K562 (cell line): Measurements from ENCODE around the gene CNPY4. TPM values are rescaled to one million over a fixed set of nuclear protein-coding genes. Genes with fewer than 3 reads are reported as not detected.

ENCODE experiments used
- ATAC-seq: fragments of 200-7000 bp; cut with Tn5 transposase; 3 replicates; pipeline ENCODE4 v1.9.1; 2020; ENCODE audit warnings: moderate library complexity
- BruUV-seq: library from RNA; stranded (reverse); fragments of 400-500 nt; replicated peaks from 2 replicates; lab custom pipeline; 2021; lab: Mats Ljungman, UMichigan
- CTCF ChIA-PET: fragments of 300-600 bp; formaldehyde crosslinking; extraction: SDS; loops from one replicate; lab custom pipeline; 2021; ENCODE audit warnings: low intra/inter-chr PET ratio; lab: Yijun Ruan, JAX
- POLR2A ChIA-PET: fragments of 300-600, 350-650 bp; sonication (Branson Sonifier 250); formaldehyde crosslinking; extraction: SDS; loops from one replicate; lab custom pipeline; 2021; ENCODE audit warnings: antibody characterized with exemption, inconsistent platforms; lab: Yijun Ruan, JAX
- DNase-seq, 4 experiments: peaks; one replicate each; pipeline versions ENCODE4 v3.0.0 to v3.0.0-alpha.2; 2011 to 2018; ENCODE audit warnings: low spot score in 3 of 4, mixed read lengths in 3 of 4; ENCODE audit errors: extremely low read depth in 1 of 4
- FAIRE-seq: peaks from 2 replicates; lab custom pipeline; 2011; peaks lifted over from hg19 to GRCh38; lab: Jason Lieb, UNC
- H2AFZ ChIP-seq: 2 replicates; pipeline ENCODE4 v1.6.0; 2011; ENCODE audit warnings: low read depth, low read length, control low read depth, inconsistent platforms
- H3K27ac ChIP-seq: fragments of 200-600 bp; 3 replicates; pipeline ENCODE4 v1.8.0; 2011; ENCODE audit warnings: low read depth, mild to moderate bottlenecking, control low read depth, inconsistent platforms, low read length, moderate library complexity, mixed read lengths; ENCODE audit errors: extremely low read depth
- H3K27me3 ChIP-seq, 2 experiments: fragments of 300-600 bp in 1 of 2; 2 replicates in 1 of 2; 3 replicates in 1 of 2; pipeline versions ENCODE4 v1.6.0 to v1.8.0; 2011; ENCODE audit warnings: inconsistent platforms in 2 of 2, low read length in 2 of 2, mild to moderate bottlenecking in 1 of 2, mixed read lengths in 1 of 2, moderate library complexity in 1 of 2; ENCODE audit not compliant: control insufficient read depth in 2 of 2, insufficient read depth in 2 of 2
- H3K36me3 ChIP-seq: fragments of 300-600 bp; 3 replicates; pipeline ENCODE4 v1.8.0; 2011; ENCODE audit warnings: mild to moderate bottlenecking, low read length, inconsistent platforms; ENCODE audit not compliant: control insufficient read depth, insufficient read depth
- H3K4me1 ChIP-seq, 2 experiments: fragments of 200-600 bp in 1 of 2; replicated peaks in 1 of 2; 2 replicates in 1 of 2; 3 replicates in 1 of 2; pipeline versions ENCODE4 v1.5.1 to v1.8.0; 2011; ENCODE audit warnings: inconsistent platforms in 2 of 2, low read length in 2 of 2, mild to moderate bottlenecking in 1 of 2, mixed read lengths in 1 of 2, moderate library complexity in 1 of 2; ENCODE audit not compliant: control insufficient read depth in 2 of 2, insufficient read depth in 2 of 2
- H3K4me2 ChIP-seq: 2 replicates; pipeline ENCODE4 v1.6.1; 2011; ENCODE audit warnings: low read length, control low read depth, inconsistent platforms, mixed read lengths; ENCODE audit not compliant: insufficient read depth
- H3K4me3 ChIP-seq: fragments of 200-600 bp; sonication (generic), shearing (Covaris generic); 2 replicates; pipeline ENCODE4 v1.5.1; 2016; ENCODE audit warnings: control low read depth, inconsistent platforms
- H3K79me2 ChIP-seq: fragments of 200-600 bp; 3 replicates; pipeline ENCODE4 v1.8.0; 2011; ENCODE audit warnings: low read length, inconsistent platforms; ENCODE audit not compliant: control insufficient read depth, insufficient read depth
- H3K9ac ChIP-seq, 2 experiments: 2 replicates each; pipeline versions ENCODE4 v1.6.0 to v1.6.1; 2011; ENCODE audit warnings: low read depth in 2 of 2, low read length in 2 of 2, control low read depth in 1 of 2, inconsistent platforms in 1 of 2, mild to moderate bottlenecking in 1 of 2, mixed read lengths in 1 of 2; ENCODE audit not compliant: insufficient read depth in 1 of 2
- H3K9me1 ChIP-seq: one replicate; pipeline ENCODE4 v1.6.0; 2011; ENCODE audit warnings: inconsistent platforms, mild to moderate bottlenecking, low read length, moderate library complexity; ENCODE audit not compliant: control insufficient read depth, insufficient read depth
- H3K9me3 ChIP-seq: replicated peaks from 2 replicates; pipeline ENCODE4 v1.5.1; 2011; ENCODE audit warnings: low read depth, low read length, inconsistent platforms; ENCODE audit not compliant: control insufficient read depth, insufficient read depth
- H4K20me1 ChIP-seq: replicated peaks from 2 replicates; pipeline ENCODE4 v1.6.1; 2011; ENCODE audit warnings: low read length, inconsistent platforms, mixed read lengths; ENCODE audit not compliant: control insufficient read depth, insufficient read depth
- RHOXF2B ChIP-seq: fragments of 250-450 bp; sonication (Bioruptor Pico); conservative IDR thresholded peaks from 2 replicates; pipeline ENCODE4 v1.5.1; 2021
- SRSF9 ChIP-seq: fragments of 200-400 bp; formaldehyde crosslinking; IDR thresholded peaks from 2 replicates; pipeline ENCODE4 v1.6.1; 2017; ENCODE audit warnings: low read depth, low read length, borderline replicate concordance
- ZNF324 ChIP-seq: fragments of 250-450 bp; sonication (Bioruptor Pico); IDR thresholded peaks from 2 replicates; pipeline ENCODE4 v1.4.0; 2020; ENCODE audit warnings: mild to moderate bottlenecking
- ZNF668 ChIP-seq: fragments of 250-450 bp; sonication (Bioruptor Pico); IDR thresholded peaks from 2 replicates; pipeline ENCODE4 v1.8.0; 2022; ENCODE audit warnings: mild to moderate bottlenecking, inconsistent platforms
- WGBS: fragments of 100-300 bp; shearing (Covaris generic); methylation state at CpG from one replicate; pipeline ENCODE4 v1.1.6; 2016; ENCODE audit warnings: low coverage, mixed read lengths; ENCODE audit not compliant: insufficient coverage; ENCODE audit errors: missing lambda C conversion rate; 5-methylcytosine and 5-hydroxymethylcytosine counted together
- in situ Hi-C: fragments of 300-500 bp; cut with MboI; formaldehyde crosslinking; loops from 4 replicates; pipeline ENCODE4 v1.15.0; 2018; ENCODE audit warnings: inconsistent platforms, mixed read lengths
- intact Hi-C: fragments of 100-400 bp; cut with micrococcal nuclease; formaldehyde crosslinking; loops from 2 replicates; pipeline ENCODE4 v1.14.2; 2022
- polyA plus RNA-seq, 8 experiments: library from polyadenylated mRNA; depleted of rRNA in 4 of 8; stranded (reverse) in 5 of 8; unstranded in 3 of 8; fragments of >200 nt; fragmentation: Nextera tagmentation in 2 of 8; fragmentation: Illumina TruSeq in 1 of 8; extraction: Ambion mirVana in 2 of 8; extraction: Trizol in 1 of 8; gene quantifications; 2 replicates each; pipeline versions ENCODE4 v1.2.1 to v1.2.3, GENCODE V29; 2011 to 2014; ENCODE audit warnings: inconsistent platforms in 1 of 8, missing spikeins in 1 of 8
- total RNA-seq, 7 experiments: library from RNA; depleted of rRNA in 6 of 7; stranded (reverse); fragments of >200 nt in 6 of 7; fragmentation: Illumina TruSeq in 2 of 7; extraction: Trizol in 2 of 7; gene quantifications; 2 replicates each; pipeline versions ENCODE4 v1.2.1 to v1.2.3, GENCODE V29; 2011 to 2021; ENCODE audit warnings: low replicate concordance in 1 of 7

CNPY4 gene
- total and polyA plus RNA-seq, 9 of the 15 experiments (the other 6 are each of a cell fraction or from before 2014, with no cell fraction given): 1.9 to 11.2 (median 7.0) TPM

- TF ChIP-seq ZNF324 (CRISPR knock-in tag) (no peak), RHOXF2B (CRISPR knock-in tag) (no peak), SRSF9 (no peak)
Observed at GRCh38 chr7:100163871-100164270, 44.4 kb downstream of the CNPY4 start (continued).

- no peak for DNase-seq
- ChIA-PET CTCF (no interaction called here), POLR2A (interaction anchor here (0.7 to 1.6 kb wide), 7 partner anchors 9 to 263 kb away, joined by 3 to 7 read pairs (median 3); partner anchors contain the start of genes GPC2, LAMTOR4, MEPCE and STAG3)
- WGBS: 78% methylated on average over 16 of the region's 16 CpGs
- no peaks in the 10 kb centered on the region for H4K20me1 ChIP-seq
- no peak for ATAC-seq
- H3K36me3 ChIP-seq: no peaks in the 10 kb centered on the region
- no peaks in the 10 kb centered on the region for H3K9me1 ChIP-seq
- H2AFZ ChIP-seq: peak overlapping the region; percentile 86; the same call in 1 of the 2 replicates
- H3K4me3 ChIP-seq: no peak overlapping the region
- no peak for TF ChIP-seq ZNF668 (CRISPR knock-in tag)
- H3K4me1 ChIP-seq: peaks cover 47 to 48% of the 10 kb centered on the region in 2 experiments
- FAIRE-seq: no peak
- H3K27me3 ChIP-seq: no peaks in the 10 kb centered on the region
- no peaks in the 10 kb centered on the region for H3K9me3 ChIP-seq
- in situ Hi-C loops: no loop called here
- no TSS peak for BruUV-seq
- intact Hi-C loops: no loop called here
- H3K27ac ChIP-seq: no peak overlapping the region
- H3K9ac ChIP-seq: peak overlapping the region in 1 of 2 experiments; percentile 90; a peak in 2 of 4 replicates
- peak overlapping the region; percentile 91; the same call in 1 of the 2 replicates for H3K4me2 ChIP-seq
- no peaks in the 10 kb centered on the region for H3K79me2 ChIP-seq
Observed at GRCh38 chr7:100166317-100166940, 47.0 kb downstream of the CNPY4 start.
